Mucosa of descending colon (tissue), 3 donors: ENCODE data around the gene PLCE1. TPM values are rescaled to one million over a fixed set of nuclear protein-coding genes. Genes with fewer than 3 reads are reported as not detected.
"Not testable (repeated sequence)": the region's sequence is repeated elsewhere in the genome, so short reads cannot be mapped to it uniquely, and the experiment has no call there.

ENCODE experiments used
- ATAC-seq: fragments of 200-7000 bp; cut with Tn5 transposase; one replicate; pipeline ENCODE4 v1.9.1; 2020; ENCODE audit warnings: mild to moderate bottlenecking, moderate library complexity
- DNase-seq, 3 donors: peaks; one replicate each; pipeline ENCODE4 v3.0.0-alpha.2; 2020
- H3K36me3 ChIP-seq: fragments of 200-600 bp; one replicate; pipeline ENCODE4 v1.8.0; 2021; ENCODE audit warnings: low read depth, mild to moderate bottlenecking
- H3K4me1 ChIP-seq: fragments of 200-600 bp; one replicate; pipeline ENCODE4 v1.8.0; 2021; ENCODE audit warnings: low read depth, mild to moderate bottlenecking
- H3K4me3 ChIP-seq: fragments of 200-600 bp; one replicate; pipeline ENCODE4 v1.8.0; 2021; ENCODE audit warnings: mild to moderate bottlenecking
- H3K9me3 ChIP-seq: fragments of 200-600 bp; one replicate; pipeline ENCODE4 v1.8.0; 2021; ENCODE audit warnings: mild to moderate bottlenecking
- intact Hi-C, 2 donors: fragments of 100-400 bp; cut with DNase I in 1 of 2; cut with micrococcal nuclease in 1 of 2; formaldehyde crosslinking; loops; one replicate each; pipeline versions ENCODE4 v1.11.0 to v1.11.1; 2022; cut with DNase I, micrococcal nuclease
- total RNA-seq, 3 donors: library from RNA; stranded (reverse); fragmentation: NEBNext Ultra II Directional in 2 of 3; extraction: Animal tissue kit (Norgen Biotek cat#: 25700) in 2 of 3; gene quantifications; one replicate each; pipeline versions ENCODE4 v1.2.1 to v1.2.4, GENCODE V29; 2021 to 2023
- TF ChIP-seq, protein P1 (sequence below): fragments of 200-600 bp; IDR thresholded peaks from one replicate; pipeline ENCODE4 v1.8.0; 2022; ENCODE audit warnings: antibody characterized with exemption, mild to moderate bottlenecking
- donor health status: DM: no; HTN: no; CAD: no; lungs with moderate emphysema.
- donor health status: DM: no; HTN: no; CAD: no.
- donor health status: DM: no; HTN: yes; CAD: no.

PLCE1 gene
- total RNA-seq, 3 donors from 2014 or later, result 36.1 to 68.9 (median 39.3) TPM

- ATAC-seq (no peak), DNase-seq (no peak)
- Histone ChIP-seq H3K4me1 (no peaks in the 10 kb centered on the region), H3K9me3 (no peaks in the 10 kb centered on the region), H3K36me3 (no peaks in the 10 kb centered on the region), H3K4me3 (no peak overlapping the region)
- intact Hi-C loops, result no loop called here
- TF ChIP-seq, protein P1, sequence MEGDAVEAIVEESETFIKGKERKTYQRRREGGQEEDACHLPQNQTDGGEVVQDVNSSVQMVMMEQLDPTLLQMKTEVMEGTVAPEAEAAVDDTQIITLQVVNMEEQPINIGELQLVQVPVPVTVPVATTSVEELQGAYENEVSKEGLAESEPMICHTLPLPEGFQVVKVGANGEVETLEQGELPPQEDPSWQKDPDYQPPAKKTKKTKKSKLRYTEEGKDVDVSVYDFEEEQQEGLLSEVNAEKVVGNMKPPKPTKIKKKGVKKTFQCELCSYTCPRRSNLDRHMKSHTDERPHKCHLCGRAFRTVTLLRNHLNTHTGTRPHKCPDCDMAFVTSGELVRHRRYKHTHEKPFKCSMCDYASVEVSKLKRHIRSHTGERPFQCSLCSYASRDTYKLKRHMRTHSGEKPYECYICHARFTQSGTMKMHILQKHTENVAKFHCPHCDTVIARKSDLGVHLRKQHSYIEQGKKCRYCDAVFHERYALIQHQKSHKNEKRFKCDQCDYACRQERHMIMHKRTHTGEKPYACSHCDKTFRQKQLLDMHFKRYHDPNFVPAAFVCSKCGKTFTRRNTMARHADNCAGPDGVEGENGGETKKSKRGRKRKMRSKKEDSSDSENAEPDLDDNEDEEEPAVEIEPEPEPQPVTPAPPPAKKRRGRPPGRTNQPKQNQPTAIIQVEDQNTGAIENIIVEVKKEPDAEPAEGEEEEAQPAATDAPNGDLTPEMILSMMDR, result no peak
These were observed 27.8 kb upstream of the PLCE1 start for GRCh38 chr10:93965911-93966310.

DNA sequence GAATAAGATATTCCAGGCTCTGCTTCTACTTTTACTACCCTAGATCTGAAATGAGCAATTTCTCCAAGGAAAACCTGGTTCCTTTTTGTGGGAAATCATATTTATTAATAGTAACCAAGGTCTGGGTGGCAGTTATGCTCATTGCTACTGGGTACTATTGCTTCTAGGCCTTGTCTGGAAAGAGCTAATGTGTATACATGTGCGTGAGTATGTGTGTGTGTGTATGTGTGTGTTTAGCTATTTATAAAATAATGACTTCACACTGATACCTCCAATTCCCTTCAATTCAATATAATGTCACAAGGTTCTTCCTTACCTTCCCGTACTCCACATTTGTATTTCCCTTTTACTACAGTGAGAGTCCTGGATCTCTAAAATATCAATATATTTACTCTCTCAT is 26.0 kb upstream of the PLCE1 start:
- TF ChIP-seq, protein P1, result no peak
- H3K36me3 ChIP-seq, result no peaks in the 10 kb centered on the region
- no peaks in the 10 kb centered on the region for H3K9me3 ChIP-seq
- intact Hi-C loops, result no loop called here
- DNase-seq (no peak), ATAC-seq (no peak)
- no peak overlapping the region for H3K4me3 ChIP-seq
- H3K4me1 ChIP-seq, result no peaks in the 10 kb centered on the region

DNA sequence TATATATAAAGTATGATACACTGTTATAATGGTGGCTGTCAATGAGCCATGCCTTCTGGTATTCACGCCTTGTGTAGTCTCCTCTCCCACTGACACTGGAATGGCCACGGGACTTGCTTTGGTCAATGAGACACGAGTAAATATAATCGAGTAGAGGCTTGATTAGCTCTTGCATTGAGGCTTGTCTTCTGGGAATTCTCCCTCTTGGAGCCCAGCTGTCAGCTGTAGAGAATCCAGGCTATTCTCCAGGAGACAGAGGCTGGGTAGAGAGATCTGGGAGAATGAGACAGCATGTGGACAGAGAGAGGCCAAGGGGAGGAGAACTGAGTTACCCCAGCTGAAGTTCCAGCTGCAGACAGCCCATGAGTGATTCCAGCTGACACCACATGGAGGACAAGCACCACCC is 25.2 kb upstream of the PLCE1 start:
- H3K36me3 ChIP-seq, result no peaks in the 10 kb centered on the region
- no peaks in the 10 kb centered on the region for H3K9me3 ChIP-seq
- H3K4me3 ChIP-seq, result no peak overlapping the region
- intact Hi-C loops, result no loop called here
- ATAC-seq, result peak; percentile 13
- no peaks in the 10 kb centered on the region for H3K4me1 ChIP-seq
- TF ChIP-seq, protein P1, result no peak
- peak in 1 of 3 donors; percentile 9 for DNase-seq

- H3K4me3 ChIP-seq, H3K4me1 ChIP-seq, intact Hi-C loops, ATAC-seq, DNase-seq, H3K36me3 ChIP-seq, H3K9me3 ChIP-seq: not testable (repeated sequence)
These were observed 23.2 kb upstream of the PLCE1 start for GRCh38 chr10:93970433-93971010.

- TF ChIP-seq, protein P1, result no peak
- no peak for DNase-seq
- Histone ChIP-seq H3K4me1 (no peaks in the 10 kb centered on the region), H3K4me3 (no peak overlapping the region), H3K9me3 (no peaks in the 10 kb centered on the region), H3K36me3 (no peaks in the 10 kb centered on the region)
- no peak for ATAC-seq
- intact Hi-C loops, result no loop called here
These were observed 19.8 kb upstream of the PLCE1 start for GRCh38 chr10:93973748-93974445.

DNA sequence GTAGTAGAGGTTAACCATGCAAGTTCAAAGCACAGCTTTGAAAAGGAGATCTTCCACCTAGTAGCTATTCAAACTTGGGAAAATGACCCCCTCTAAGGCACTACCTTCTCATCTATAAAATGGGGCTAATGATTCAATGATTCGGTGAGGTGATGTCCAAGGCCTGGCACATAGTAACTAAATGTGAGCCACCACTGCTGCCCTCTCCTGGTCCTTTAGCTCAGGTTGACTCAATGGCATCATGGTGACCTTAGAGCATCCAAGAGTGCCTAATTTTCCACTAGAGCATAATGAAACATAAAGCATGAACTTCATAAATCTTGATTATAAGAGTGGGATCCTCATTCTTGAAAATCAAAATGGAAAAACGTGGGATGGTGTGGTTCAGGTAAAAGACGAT is 16.3 kb upstream of the PLCE1 start:
- H3K36me3 ChIP-seq, result no peaks in the 10 kb centered on the region
- H3K4me3 ChIP-seq, result no peak overlapping the region
- intact Hi-C loops, result no loop called here
- H3K4me1 ChIP-seq, result no peaks in the 10 kb centered on the region
- no peak for DNase-seq
- no peaks in the 10 kb centered on the region for H3K9me3 ChIP-seq
- TF ChIP-seq, protein P1, result no peak
- ATAC-seq, result no peak
